HCT116 (cell line): Measurements from ENCODE around the gene VAV2.

Source experiments
- CEBPB ChIP-seq: IDR thresholded peaks from 2 replicates; pipeline ENCODE4 v1.6.1; 2012; ENCODE audit warnings: low read depth
- EGR1 ChIP-seq: IDR thresholded peaks from 2 replicates; pipeline ENCODE4 v1.6.1; 2012; ENCODE audit warnings: low read depth
- SIN3A ChIP-seq: IDR thresholded peaks from 2 replicates; pipeline ENCODE4 v1.6.1; 2012; ENCODE audit warnings: low read depth
- TF ChIP-seq, protein P1 (sequence below), 3 experiments: fragments of 200-600 bp in 1 of 3; sonication (generic) in 1 of 3; IDR thresholded peaks in 2 of 3; conservative IDR thresholded peaks in 1 of 3; 2 replicates each; pipeline ENCODE4 v1.5.1; 2012 to 2017; ENCODE audit warnings: low read depth in 2 of 3, low read length in 2 of 3, antibody characterized with exemption in 1 of 3, borderline replicate concordance in 1 of 3, control low read depth in 1 of 3, mild to moderate bottlenecking in 1 of 3, mixed read lengths in 1 of 3, mixed run types in 1 of 3, moderate library complexity in 1 of 3; ENCODE audit not compliant: insufficient read depth in 1 of 3
- TF ChIP-seq, protein P2 (sequence below): IDR thresholded peaks from 2 replicates; pipeline ENCODE4 v1.6.1; 2012

DNA sequence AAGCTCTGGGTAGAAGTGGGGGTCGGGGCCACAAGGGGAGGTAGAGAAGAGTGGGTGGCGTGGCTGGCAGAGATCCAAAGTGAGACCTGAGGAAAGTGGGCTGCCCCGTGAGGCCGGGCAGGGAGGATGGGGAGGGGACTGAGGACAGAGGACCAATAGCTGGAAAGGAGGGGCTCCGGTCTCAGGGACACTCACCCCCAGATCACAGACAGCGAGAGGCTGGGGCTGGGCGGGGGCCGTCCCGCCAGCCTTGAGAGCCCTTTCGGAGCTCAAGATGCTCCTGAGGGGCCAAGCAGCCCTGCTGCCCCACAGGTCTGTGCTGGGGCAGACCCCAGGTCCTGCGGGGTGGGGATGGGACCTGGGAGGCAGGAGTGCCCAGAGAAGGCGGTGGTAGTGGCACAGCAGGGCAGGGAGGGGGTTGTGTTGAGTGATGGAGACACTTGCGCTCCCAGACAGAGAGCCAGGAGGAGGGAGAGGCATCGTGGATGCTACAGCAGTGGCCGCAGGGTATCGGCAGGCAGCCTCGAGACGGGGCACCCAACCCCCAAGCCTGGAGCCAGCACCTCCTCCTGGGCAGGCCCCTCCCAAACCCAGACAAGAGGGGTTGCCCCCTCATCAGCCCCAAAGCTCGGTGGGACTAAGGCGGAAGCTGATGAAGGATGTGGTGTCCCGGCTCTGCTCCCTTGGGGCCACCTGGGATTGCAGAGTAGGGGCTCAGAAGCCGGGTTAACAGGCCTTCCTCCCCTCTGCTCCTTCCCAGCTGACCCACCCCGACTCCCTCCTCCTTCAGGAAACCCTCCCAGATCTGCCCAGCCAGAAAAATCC lies 257.3 kb downstream of the VAV2 start:
- TF ChIP-seq, protein P1, sequence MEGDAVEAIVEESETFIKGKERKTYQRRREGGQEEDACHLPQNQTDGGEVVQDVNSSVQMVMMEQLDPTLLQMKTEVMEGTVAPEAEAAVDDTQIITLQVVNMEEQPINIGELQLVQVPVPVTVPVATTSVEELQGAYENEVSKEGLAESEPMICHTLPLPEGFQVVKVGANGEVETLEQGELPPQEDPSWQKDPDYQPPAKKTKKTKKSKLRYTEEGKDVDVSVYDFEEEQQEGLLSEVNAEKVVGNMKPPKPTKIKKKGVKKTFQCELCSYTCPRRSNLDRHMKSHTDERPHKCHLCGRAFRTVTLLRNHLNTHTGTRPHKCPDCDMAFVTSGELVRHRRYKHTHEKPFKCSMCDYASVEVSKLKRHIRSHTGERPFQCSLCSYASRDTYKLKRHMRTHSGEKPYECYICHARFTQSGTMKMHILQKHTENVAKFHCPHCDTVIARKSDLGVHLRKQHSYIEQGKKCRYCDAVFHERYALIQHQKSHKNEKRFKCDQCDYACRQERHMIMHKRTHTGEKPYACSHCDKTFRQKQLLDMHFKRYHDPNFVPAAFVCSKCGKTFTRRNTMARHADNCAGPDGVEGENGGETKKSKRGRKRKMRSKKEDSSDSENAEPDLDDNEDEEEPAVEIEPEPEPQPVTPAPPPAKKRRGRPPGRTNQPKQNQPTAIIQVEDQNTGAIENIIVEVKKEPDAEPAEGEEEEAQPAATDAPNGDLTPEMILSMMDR (IDR thresholded peaks at IDR 0.05 in 2 of 3, conservative IDR thresholded peaks at IDR 0.05 in 1 of 3; ENCODE audit: borderline replicate concordance in 1 of 3, insufficient read depth in 1 of 3, low read depth in 2 of 3, low read length in 2 of 3), result no peak
- TF ChIP-seq SIN3A (no peak), EGR1 (no peak), CEBPB (no peak)
- TF ChIP-seq, protein P2, sequence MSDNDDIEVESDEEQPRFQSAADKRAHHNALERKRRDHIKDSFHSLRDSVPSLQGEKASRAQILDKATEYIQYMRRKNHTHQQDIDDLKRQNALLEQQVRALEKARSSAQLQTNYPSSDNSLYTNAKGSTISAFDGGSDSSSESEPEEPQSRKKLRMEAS, result no peak
